ENCODE data around the gene MIS12. TPM values are rescaled to one million over a fixed set of nuclear protein-coding genes. Genes with fewer than 3 reads are reported as not detected.

MIS12 gene
- total RNA-seq, 1 donor from 2014 or later: 18.2 TPM

DNA sequence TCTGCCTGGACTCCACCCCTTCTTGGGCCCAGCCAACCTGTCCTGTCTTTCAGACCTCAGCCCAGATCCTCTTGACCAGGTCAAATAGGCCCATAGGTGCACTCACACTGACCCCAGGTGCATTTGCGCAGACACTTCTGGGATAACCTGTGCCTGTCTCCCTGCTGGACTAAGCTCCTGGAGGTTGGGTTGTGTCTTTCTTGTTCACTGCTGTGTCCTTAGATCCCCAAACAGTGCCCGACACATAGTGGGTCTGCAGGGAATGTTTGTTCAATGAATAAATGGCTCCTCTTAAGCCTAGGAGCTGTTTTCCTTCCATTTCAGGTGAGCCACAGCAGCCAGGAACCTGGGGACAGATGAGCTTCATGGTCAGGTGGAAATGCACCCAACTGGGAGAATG, 49.1 kb downstream of the MIS12 start:
- no peak for DNase-seq

DNA sequence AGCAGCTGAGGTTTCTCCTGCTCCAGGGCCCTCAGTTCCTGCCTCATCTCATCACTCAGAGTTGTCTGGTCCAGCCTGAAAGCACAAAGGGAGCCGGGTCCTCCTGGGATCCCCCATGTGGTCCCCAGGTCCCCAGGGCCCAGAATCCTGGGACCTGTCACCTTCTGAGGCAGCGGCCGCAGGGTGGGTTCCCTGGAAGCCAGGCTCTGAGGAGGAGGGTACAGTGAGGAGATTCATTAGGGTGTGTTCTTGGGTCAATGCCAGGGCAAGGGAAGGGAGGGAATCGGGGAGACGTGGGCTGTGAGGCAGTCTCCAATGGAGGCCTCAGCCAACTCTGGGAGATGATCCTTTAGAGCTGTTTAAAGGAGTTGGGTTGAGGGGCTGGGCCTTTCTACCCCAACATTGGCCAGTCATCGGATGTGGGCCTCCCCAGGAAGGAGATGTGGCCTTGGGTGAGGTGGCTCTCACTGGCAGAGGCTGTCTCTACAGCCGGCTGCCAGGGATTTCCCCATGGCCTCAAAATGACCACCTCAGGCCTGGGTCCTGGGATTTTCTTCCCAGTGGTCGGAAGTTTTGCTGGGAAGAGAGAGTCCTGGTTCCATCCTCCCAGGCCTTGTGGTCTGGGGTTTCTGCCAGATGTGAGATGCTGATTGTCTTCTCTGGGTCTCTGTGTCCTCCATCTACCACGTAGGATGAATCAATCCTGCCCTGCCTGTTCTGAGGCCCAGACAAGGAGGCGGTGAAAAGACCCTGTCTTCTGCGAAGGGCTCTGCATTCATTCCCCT, 50.7 kb downstream of the MIS12 start:
- DNase-seq: no peak

DNA sequence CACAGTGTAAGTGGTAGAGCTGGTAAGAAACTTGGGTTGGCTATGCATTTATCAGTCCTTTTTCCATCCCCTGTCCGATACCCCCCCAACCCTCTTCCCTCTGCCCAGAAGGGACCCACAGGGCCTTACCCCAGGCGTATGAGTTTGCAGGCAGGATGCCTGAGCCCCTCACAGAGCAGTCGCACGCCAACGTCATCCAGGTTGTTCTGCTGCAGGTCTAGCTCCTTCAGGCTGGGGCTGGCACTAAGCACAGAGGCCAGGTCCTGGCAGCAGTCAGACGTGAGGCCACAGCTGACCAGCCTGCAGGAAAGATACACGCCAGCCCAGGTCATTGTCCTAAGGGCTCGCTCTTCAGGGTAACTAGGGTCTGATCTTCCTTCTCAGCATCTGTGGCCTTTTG, 52.9 kb downstream of the MIS12 start:
- no peak for DNase-seq

DNA sequence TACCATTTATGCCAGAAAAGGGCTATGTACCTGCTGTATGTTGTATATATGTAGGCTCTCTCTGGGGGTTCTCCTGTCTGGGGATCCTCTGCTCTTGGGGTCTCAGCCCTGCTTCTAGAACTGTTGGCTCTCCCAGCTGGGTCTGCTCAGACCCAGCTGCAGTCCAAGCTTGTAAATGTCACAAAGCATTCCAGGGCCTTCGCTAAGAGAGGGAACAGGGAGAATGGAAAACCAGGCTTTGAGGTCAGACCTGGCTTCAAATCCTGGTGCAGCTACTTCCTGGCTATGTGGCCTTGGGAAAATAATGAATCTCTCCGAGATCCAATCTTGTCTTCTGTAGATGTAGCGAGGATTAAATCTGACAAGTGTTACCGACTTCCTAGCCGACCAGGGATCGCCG, 54.0 kb downstream of the MIS12 start:
- DNase-seq: no peak

Other genes starting within 250 kb of the MIS12 start
- 94.5 TPM for gene RABEP1, start 204.3 kb upstream of the MIS12 start, total RNA-seq
- gene NUP88, start 66.9 kb upstream of the MIS12 start, total RNA-seq: 73.5 TPM
- gene RPAIN, start 66.4 kb upstream of the MIS12 start, total RNA-seq: 84.5 TPM
- gene C1QBP, start 47.4 kb upstream of the MIS12 start, total RNA-seq: 123 TPM
- gene DHX33, start 17.6 kb upstream of the MIS12 start, total RNA-seq: 14.5 TPM
- gene DERL2, start 388 bp upstream of the MIS12 start, total RNA-seq: 56.3 TPM
- gene NLRP1, start 97.9 kb downstream of the MIS12 start, total RNA-seq: 84.5 TPM